IMR-90 (cell line): ENCODE data around the gene TTC23L.

Source experiments
- BHLHE40 ChIP-seq: fragments of 150-350 bp; IDR thresholded peaks from 2 replicates; pipeline ENCODE4 v1.6.1; 2016; ENCODE audit warnings: mild to moderate bottlenecking, low read depth, low read length
- CEBPB ChIP-seq: IDR thresholded peaks from 2 replicates; pipeline ENCODE4 v1.6.1; 2012; ENCODE audit warnings: low read depth, low read length, improper control_type of control experiment
- FOS ChIP-seq: fragments of 150-350 bp; IDR thresholded peaks from 2 replicates; pipeline ENCODE4 v1.6.1; 2016; ENCODE audit warnings: low read depth, low read length
- MAFK ChIP-seq: IDR thresholded peaks from 2 replicates; pipeline ENCODE4 v1.6.1; 2012; ENCODE audit warnings: low read depth, low read length, improper control_type of control experiment
- MXI1 ChIP-seq: IDR thresholded peaks from 2 replicates; pipeline ENCODE4 v1.6.1; 2012; ENCODE audit warnings: low read depth, mild to moderate bottlenecking, low read length, moderate library complexity, borderline replicate concordance
- NFE2L2 ChIP-seq: fragments of 150-350 bp; IDR thresholded peaks from 2 replicates; pipeline ENCODE4 v1.6.1; 2016; ENCODE audit warnings: low read depth, mild to moderate bottlenecking, low read length
- POLR2A ChIP-seq: IDR thresholded peaks from 2 replicates; pipeline ENCODE4 v1.6.1; 2012; ENCODE audit warnings: mild to moderate bottlenecking, low read depth, low read length
- RAD21 ChIP-seq: IDR thresholded peaks from 2 replicates; pipeline ENCODE4 v1.6.1; 2012; ENCODE audit warnings: low read length, improper control_type of control experiment
- TF ChIP-seq, protein P1 (sequence below): conservative IDR thresholded peaks from 2 replicates; pipeline ENCODE4 v1.5.1; 2012; ENCODE audit warnings: mild to moderate bottlenecking, low read depth, low read length, improper control_type of control experiment
- TF ChIP-seq, protein P2 (sequence below): fragments of 150-350 bp; IDR thresholded peaks from 2 replicates; pipeline ENCODE4 v1.6.1; 2017; ENCODE audit warnings: mild to moderate bottlenecking, antibody characterized with exemption, low read length, low read depth

- TF ChIP-seq BHLHE40 = no peak
- TF ChIP-seq, protein P1, sequence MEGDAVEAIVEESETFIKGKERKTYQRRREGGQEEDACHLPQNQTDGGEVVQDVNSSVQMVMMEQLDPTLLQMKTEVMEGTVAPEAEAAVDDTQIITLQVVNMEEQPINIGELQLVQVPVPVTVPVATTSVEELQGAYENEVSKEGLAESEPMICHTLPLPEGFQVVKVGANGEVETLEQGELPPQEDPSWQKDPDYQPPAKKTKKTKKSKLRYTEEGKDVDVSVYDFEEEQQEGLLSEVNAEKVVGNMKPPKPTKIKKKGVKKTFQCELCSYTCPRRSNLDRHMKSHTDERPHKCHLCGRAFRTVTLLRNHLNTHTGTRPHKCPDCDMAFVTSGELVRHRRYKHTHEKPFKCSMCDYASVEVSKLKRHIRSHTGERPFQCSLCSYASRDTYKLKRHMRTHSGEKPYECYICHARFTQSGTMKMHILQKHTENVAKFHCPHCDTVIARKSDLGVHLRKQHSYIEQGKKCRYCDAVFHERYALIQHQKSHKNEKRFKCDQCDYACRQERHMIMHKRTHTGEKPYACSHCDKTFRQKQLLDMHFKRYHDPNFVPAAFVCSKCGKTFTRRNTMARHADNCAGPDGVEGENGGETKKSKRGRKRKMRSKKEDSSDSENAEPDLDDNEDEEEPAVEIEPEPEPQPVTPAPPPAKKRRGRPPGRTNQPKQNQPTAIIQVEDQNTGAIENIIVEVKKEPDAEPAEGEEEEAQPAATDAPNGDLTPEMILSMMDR = no peak
- TF ChIP-seq, protein P2, sequence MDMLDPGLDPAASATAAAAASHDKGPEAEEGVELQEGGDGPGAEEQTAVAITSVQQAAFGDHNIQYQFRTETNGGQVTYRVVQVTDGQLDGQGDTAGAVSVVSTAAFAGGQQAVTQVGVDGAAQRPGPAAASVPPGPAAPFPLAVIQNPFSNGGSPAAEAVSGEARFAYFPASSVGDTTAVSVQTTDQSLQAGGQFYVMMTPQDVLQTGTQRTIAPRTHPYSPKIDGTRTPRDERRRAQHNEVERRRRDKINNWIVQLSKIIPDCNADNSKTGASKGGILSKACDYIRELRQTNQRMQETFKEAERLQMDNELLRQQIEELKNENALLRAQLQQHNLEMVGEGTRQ = no peak
- no peak for TF ChIP-seq FOS
- TF ChIP-seq POLR2A = no peak
- no peak for TF ChIP-seq RAD21
- no peak for TF ChIP-seq NFE2L2
- no peak for TF ChIP-seq MXI1
- no peak for TF ChIP-seq MAFK
- TF ChIP-seq CEBPB = no peak
These were observed 87.4 kb downstream of the TTC23L start for GRCh38 chr5:34926318-34926888.
